Activated T-cell treated with anti-CD3 and anti-CD28 coated beads, Interleukin-2, amount 50 U/mL, for 72 hours (primary cell): ENCODE measurements around the gene RELL1. TPM values are rescaled to one million over a fixed set of nuclear protein-coding genes. Genes with fewer than 3 reads are reported as not detected.

ENCODE experiments used
- ATAC-seq, 2 donors: fragments of 150-1000 bp; cut with Tn5 transposase; replicated peaks in 1 of 2; 2 replicates each; pipeline ENCODE4 v1.10.0; 2021; ENCODE audit warnings: moderate library complexity in 2 of 2, mild to moderate bottlenecking in 1 of 2
- DNase-seq, 2 donors: peaks; one replicate each; pipeline ENCODE4 v3.0.0; 2021 to 2022; ENCODE audit warnings: mixed read lengths in 1 of 2
- H3K27ac Mint-ChIP-seq: one replicate; pipeline ENCODE4 v1.8.0; 2022; ENCODE audit warnings: mild to moderate bottlenecking, moderate library complexity, mixed read lengths
- H3K27me3 Mint-ChIP-seq: one replicate; pipeline ENCODE4 v1.8.0; 2022; ENCODE audit warnings: low read depth, mixed read lengths
- H3K36me3 Mint-ChIP-seq, 2 donors: one replicate each; pipeline ENCODE4 v1.8.0; 2022; ENCODE audit warnings: mixed read lengths in 2 of 2, mild to moderate bottlenecking in 1 of 2; ENCODE audit not compliant: insufficient read depth in 2 of 2
- H3K4me1 Mint-ChIP-seq: one replicate; pipeline ENCODE4 v1.8.0; 2022; ENCODE audit warnings: low read depth, mixed read lengths
- H3K4me3 Mint-ChIP-seq, 2 donors: one replicate each; pipeline ENCODE4 v1.8.0; 2022; ENCODE audit warnings: mild to moderate bottlenecking in 2 of 2, mixed read lengths in 2 of 2, moderate library complexity in 2 of 2
- H3K9me3 Mint-ChIP-seq, 2 donors: one replicate each; pipeline ENCODE4 v1.8.0; 2022; ENCODE audit warnings: mixed read lengths in 2 of 2
- total RNA-seq, 2 donors: library from RNA; stranded (reverse); gene quantifications; one replicate each; pipeline ENCODE4 v1.2.3, GENCODE V29; 2022

The RELL1 gene
- total RNA-seq, 2 donors from 2014 or later, result 14.0 to 18.9 TPM

GRCh38 chr4:37588150-37588549 is 98.0 kb downstream of the RELL1 start:
- Mint-ChIP-seq H3K27ac (no peak overlapping the region), H3K4me3 (no peak overlapping the region), H3K27me3 (peaks cover 17% of the 10 kb centered on the region), H3K9me3 (peaks cover 0 to 1% of the 10 kb centered on the region in 2 donors), H3K4me1 (peaks cover 11% of the 10 kb centered on the region), H3K36me3 (peaks cover 0 to 4% of the 10 kb centered on the region in 2 donors)
- DNase-seq, result no peak
- ATAC-seq, result no peak

DNA sequence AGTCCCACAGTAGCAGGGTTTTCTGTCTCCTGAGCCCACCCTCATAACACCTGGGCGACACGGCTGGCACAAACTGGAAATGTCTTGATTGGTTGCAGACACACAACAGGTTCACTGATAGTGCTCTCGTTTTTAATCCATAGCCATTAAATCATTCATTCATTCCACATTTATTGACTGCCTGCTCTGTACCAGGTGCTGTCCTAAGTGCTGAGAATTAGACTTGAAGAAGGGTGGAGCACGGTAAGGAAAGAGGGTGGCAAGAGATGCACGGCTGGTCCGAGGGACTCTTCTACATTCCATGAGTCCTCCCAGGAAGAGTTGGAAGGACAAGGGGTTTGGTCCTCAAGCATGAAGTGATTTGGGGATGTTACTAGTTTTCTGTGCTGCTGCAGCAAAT is 100.0 kb downstream of the RELL1 start:
- peaks cover 31% of the 10 kb centered on the region for H3K27me3 Mint-ChIP-seq
- H3K4me3 Mint-ChIP-seq, result no peak overlapping the region
- peaks cover 11% of the 10 kb centered on the region for H3K4me1 Mint-ChIP-seq
- H3K36me3 Mint-ChIP-seq, result peaks cover 0 to 7% of the 10 kb centered on the region in 2 donors
- ATAC-seq (no peak), DNase-seq (no peak)
- H3K9me3 Mint-ChIP-seq, result peaks cover 4 to 7% of the 10 kb centered on the region in 2 donors
- H3K27ac Mint-ChIP-seq, result no peak overlapping the region

DNA sequence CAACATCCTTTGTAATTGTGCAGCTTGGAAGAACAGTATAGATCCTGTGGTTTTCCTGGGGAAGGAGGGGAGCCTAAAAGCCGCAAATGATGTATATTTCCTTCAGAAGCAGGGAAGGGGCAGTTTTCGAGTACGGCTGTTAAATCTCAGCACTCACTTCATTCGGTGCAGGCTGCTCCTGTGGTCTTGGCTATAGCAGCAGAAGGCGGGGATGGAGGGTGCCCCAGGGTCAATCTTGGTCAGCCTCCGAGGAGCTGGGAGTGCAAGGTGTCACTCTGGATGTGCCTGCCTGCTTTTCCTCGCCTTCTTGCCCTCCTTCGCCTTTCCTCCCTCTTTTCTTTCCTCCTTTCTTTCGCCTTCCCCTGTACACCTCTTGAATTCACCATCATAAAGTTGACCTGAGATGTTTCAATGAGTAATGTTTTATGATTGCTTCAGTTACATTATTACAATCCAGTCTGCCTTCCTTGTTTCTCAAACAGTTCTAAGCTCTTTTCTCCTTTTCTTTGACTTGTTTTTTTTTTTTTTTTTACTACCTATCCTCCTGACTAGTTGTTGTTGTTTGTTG is 101.6 kb downstream of the RELL1 start:
- peaks cover 11% of the 10 kb centered on the region for H3K4me1 Mint-ChIP-seq
- ATAC-seq (no peak), DNase-seq (no peak)
- H3K27ac Mint-ChIP-seq, result no peak overlapping the region
- no peak overlapping the region for H3K4me3 Mint-ChIP-seq
- peaks cover 7 to 10% of the 10 kb centered on the region in 2 donors for H3K36me3 Mint-ChIP-seq
- H3K9me3 Mint-ChIP-seq, result peaks cover 7% of the 10 kb centered on the region in 2 donors
- H3K27me3 Mint-ChIP-seq, result peaks cover 31% of the 10 kb centered on the region

DNA sequence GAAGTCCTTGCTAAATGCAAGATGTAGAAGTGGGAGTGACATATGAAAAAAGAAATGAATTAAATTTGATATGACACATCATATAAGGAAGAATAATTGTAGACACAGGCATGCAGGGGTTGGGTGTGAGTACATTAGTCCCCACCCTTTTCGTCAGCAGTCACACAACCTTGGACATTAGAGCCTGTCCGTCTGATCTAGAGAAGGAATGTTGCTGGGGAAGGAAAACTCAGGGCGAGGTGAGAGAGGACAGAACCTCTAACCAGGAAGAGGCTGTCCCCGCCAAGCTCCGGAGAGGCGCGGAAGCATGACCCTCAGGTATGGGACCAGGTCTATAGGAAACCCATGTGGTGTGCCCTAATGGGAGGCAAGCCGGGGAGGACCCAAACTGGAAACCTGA is 102.1 kb downstream of the RELL1 start:
- Mint-ChIP-seq H3K9me3 (peaks cover 8% of the 10 kb centered on the region in 2 donors), H3K27me3 (peaks cover 31% of the 10 kb centered on the region), H3K27ac (no peak overlapping the region), H3K4me3 (no peak overlapping the region), H3K4me1 (peaks cover 11% of the 10 kb centered on the region), H3K36me3 (peaks cover 8 to 11% of the 10 kb centered on the region in 2 donors)
- no peak for ATAC-seq
- DNase-seq, result no peak

DNA sequence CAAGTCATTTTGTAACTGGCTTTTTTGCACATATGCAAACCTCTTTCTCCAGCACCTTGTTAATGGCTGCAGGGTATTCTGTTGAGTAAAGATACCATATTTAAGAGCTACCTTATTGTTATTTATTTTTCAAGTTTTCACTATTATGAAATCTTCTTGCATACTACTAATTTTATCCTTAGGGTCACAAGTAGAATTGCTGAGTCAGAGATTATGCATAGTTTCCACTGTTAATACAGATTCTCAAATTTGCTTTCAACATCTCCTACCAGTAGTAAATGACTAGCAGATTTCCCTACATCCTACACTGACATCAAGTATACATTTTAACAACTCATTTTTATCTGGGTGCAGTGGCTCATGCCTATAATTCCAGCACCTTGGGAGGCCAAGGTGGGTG is 112.6 kb downstream of the RELL1 start:
- Mint-ChIP-seq H3K4me1 (no peaks in the 10 kb centered on the region), H3K4me3 (no peak overlapping the region), H3K9me3 (peaks cover 9 to 11% of the 10 kb centered on the region in 2 donors), H3K27me3 (peaks cover 21% of the 10 kb centered on the region), H3K27ac (no peak overlapping the region), H3K36me3 (no peaks in the 10 kb centered on the region)
- ATAC-seq (no peak), DNase-seq (no peak)

GRCh38 chr4:37568489-37568888 is 117.7 kb downstream of the RELL1 start:
- Mint-ChIP-seq H3K9me3 (no peaks in the 10 kb centered on the region), H3K27ac (no peak overlapping the region), H3K36me3 (no peaks in the 10 kb centered on the region), H3K27me3 (no peaks in the 10 kb centered on the region), H3K4me3 (no peak overlapping the region), H3K4me1 (no peaks in the 10 kb centered on the region)
- DNase-seq, result no peak
- ATAC-seq, result no peak

GRCh38 chr4:37567836-37568235 is 118.3 kb downstream of the RELL1 start:
- no peaks in the 10 kb centered on the region for H3K9me3 Mint-ChIP-seq
- no peak overlapping the region for H3K27ac Mint-ChIP-seq
- H3K36me3 Mint-ChIP-seq, result no peaks in the 10 kb centered on the region
- no peaks in the 10 kb centered on the region for H3K4me1 Mint-ChIP-seq
- DNase-seq (no peak), ATAC-seq (no peak)
- no peaks in the 10 kb centered on the region for H3K27me3 Mint-ChIP-seq
- no peak overlapping the region for H3K4me3 Mint-ChIP-seq

- H3K36me3 Mint-ChIP-seq, result no peaks in the 10 kb centered on the region
- no peak overlapping the region for H3K4me3 Mint-ChIP-seq
- no peak overlapping the region for H3K27ac Mint-ChIP-seq
- H3K4me1 Mint-ChIP-seq, result no peaks in the 10 kb centered on the region
- H3K9me3 Mint-ChIP-seq, result no peaks in the 10 kb centered on the region
- no peak for ATAC-seq
- no peaks in the 10 kb centered on the region for H3K27me3 Mint-ChIP-seq
- no peak for DNase-seq
Observed at GRCh38 chr4:37562592-37562991, 123.6 kb downstream of the RELL1 start.

DNA sequence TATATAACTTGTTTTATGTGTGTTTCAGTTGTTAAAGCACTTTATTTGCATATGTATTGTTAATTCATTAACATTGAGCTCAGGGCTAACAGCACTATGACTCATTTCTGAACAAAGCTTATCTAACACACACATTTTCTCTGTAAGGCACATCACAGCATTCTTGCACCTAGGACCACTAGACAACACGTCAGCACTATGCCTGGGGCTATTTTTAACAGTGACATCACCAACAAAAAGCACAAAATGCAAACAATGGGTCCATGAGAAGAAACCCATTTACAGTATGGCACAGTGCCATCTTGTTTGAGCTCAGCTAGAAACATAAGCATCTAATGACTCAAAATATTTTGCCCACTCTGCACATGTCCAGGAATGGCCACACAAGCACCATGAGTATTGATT is 124.4 kb downstream of the RELL1 start:
- no peak overlapping the region for H3K27ac Mint-ChIP-seq
- no peaks in the 10 kb centered on the region for H3K9me3 Mint-ChIP-seq
- H3K36me3 Mint-ChIP-seq, result no peaks in the 10 kb centered on the region
- ATAC-seq, result no peak
- H3K27me3 Mint-ChIP-seq, result no peaks in the 10 kb centered on the region
- no peak overlapping the region for H3K4me3 Mint-ChIP-seq
- no peak for DNase-seq
- H3K4me1 Mint-ChIP-seq, result no peaks in the 10 kb centered on the region

DNA sequence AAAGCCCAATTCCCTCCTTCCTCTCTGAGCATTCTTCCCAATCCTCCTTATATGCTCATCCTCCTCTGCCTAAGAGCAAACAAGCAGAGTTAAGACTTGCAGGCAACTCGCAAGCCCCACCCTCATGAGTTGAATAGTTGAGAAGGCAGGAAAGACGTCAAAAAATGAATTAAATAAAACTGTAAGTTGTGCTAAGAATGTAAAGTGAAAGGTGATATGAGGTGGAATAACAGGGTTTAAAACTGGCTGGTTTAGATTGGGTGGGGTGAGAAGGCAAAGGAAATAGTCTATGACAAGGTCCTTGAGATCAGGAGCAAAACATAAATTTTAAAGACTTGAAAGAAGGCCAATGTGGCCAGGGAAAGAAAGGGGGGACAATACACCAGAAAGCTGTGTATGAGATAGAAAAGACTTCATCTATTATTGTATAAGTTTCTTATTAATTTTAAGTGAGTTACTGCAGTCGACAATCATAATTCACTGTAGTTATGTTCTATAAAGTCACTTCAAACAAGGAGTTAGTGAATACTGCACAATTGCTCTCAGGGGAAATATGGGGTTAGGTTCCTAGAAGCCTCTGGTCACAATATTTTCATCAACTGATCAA is 124.9 kb downstream of the RELL1 start:
- Mint-ChIP-seq H3K4me1 (no peaks in the 10 kb centered on the region), H3K9me3 (no peaks in the 10 kb centered on the region), H3K36me3 (no peaks in the 10 kb centered on the region), H3K4me3 (no peak overlapping the region), H3K27ac (no peak overlapping the region), H3K27me3 (no peaks in the 10 kb centered on the region)
- no peak for ATAC-seq
- no peak for DNase-seq

Other genes with a start within 250 kb of the RELL1 start
- 10 to 100 TPM; 40.2 to 41.5 TPM for gene PGM2, start 140.3 kb upstream of the RELL1 start, total RNA-seq
- gene TBC1D1, start 204.7 kb upstream of the RELL1 start, total RNA-seq, result 10 to 100 TPM; 58.0 to 68.7 TPM